HG02973 (cell line): ENCODE results near the gene PDXP.
"Not testable (repeated sequence)": the region's sequence is repeated elsewhere in the genome, so short reads cannot be mapped to it uniquely, and the experiment has no call there.

Experiments used
- ATAC-seq: cut with Tn5 transposase; IDR thresholded peaks from one replicate; pipeline ENCODE4 v1.9.1; 2021; ENCODE audit warnings: moderate library complexity; ENCODE audit not compliant: unreplicated experiment

PDXP gene

GRCh38 chr22:37658133-37659065 lies at the start of gene PDXP:
TSS of gene PDXP (plus strand) at chr22:37658723. CDS start at chr22:37658783, 60 bp downstream.
- peak; percentile 81 for ATAC-seq

GRCh38 chr22:37609240-37610152 lies 49.0 kb upstream of the PDXP start:
- no peak for ATAC-seq

- not testable (repeated sequence) for ATAC-seq
These were observed 48.4 kb upstream of the PDXP start for GRCh38 chr22:37610153-37610475.

GRCh38 chr22:37610480-37611129 lies 47.9 kb upstream of the PDXP start:
- no peak for ATAC-seq

GRCh38 chr22:37611207-37611606 lies 47.3 kb upstream of the PDXP start:
- no peak for ATAC-seq

- no peak for ATAC-seq
These were observed 42.1 kb upstream of the PDXP start for GRCh38 chr22:37616201-37617083.

- ATAC-seq: no peak
These were observed 41.1 kb upstream of the PDXP start for GRCh38 chr22:37617431-37617830.

- ATAC-seq: no peak
These were observed 40.4 kb upstream of the PDXP start for GRCh38 chr22:37618072-37618656.

- no peak for ATAC-seq
These were observed 39.8 kb upstream of the PDXP start for GRCh38 chr22:37618674-37619073.

GRCh38 chr22:37619991-37620390 lies 38.5 kb upstream of the PDXP start:
- ATAC-seq: no peak

- no peak for ATAC-seq
These were observed 37.1 kb upstream of the PDXP start for GRCh38 chr22:37621352-37621860.

GRCh38 chr22:37623075-37624016 lies 35.2 kb upstream of the PDXP start:
- ATAC-seq: no peak

- ATAC-seq: no peak
These were observed 34.5 kb upstream of the PDXP start for GRCh38 chr22:37624017-37624365.

GRCh38 chr22:37624876-37625275 lies 33.6 kb upstream of the PDXP start:
- ATAC-seq: no peak

GRCh38 chr22:37625737-37626136 lies 32.8 kb upstream of the PDXP start:
- no peak for ATAC-seq

GRCh38 chr22:37626144-37626543 lies 32.4 kb upstream of the PDXP start:
- no peak for ATAC-seq

GRCh38 chr22:37626556-37627075 lies 31.9 kb upstream of the PDXP start:
- ATAC-seq: no peak

GRCh38 chr22:37627121-37627520 lies 31.4 kb upstream of the PDXP start:
- no peak for ATAC-seq
